GM12875 (cell line): ENCODE data around the gene SRPK1.
"Not testable (repeated sequence)": the region's sequence is repeated elsewhere in the genome, so short reads cannot be mapped to it uniquely, and the experiment has no call there.

Source experiments
- H3K4me3 ChIP-seq: one replicate; pipeline ENCODE4 v1.5.1; 2011; ENCODE audit warnings: low read depth, low read length, control low read depth
- TF ChIP-seq, protein P1 (sequence below): IDR thresholded peaks from 2 replicates; pipeline ENCODE4 v1.5.1; 2011; ENCODE audit warnings: low read depth, mild to moderate bottlenecking, control low read depth, inconsistent platforms, low read length, moderate library complexity, borderline replicate concordance; ENCODE audit not compliant: insufficient read depth

SRPK1 gene

DNA sequence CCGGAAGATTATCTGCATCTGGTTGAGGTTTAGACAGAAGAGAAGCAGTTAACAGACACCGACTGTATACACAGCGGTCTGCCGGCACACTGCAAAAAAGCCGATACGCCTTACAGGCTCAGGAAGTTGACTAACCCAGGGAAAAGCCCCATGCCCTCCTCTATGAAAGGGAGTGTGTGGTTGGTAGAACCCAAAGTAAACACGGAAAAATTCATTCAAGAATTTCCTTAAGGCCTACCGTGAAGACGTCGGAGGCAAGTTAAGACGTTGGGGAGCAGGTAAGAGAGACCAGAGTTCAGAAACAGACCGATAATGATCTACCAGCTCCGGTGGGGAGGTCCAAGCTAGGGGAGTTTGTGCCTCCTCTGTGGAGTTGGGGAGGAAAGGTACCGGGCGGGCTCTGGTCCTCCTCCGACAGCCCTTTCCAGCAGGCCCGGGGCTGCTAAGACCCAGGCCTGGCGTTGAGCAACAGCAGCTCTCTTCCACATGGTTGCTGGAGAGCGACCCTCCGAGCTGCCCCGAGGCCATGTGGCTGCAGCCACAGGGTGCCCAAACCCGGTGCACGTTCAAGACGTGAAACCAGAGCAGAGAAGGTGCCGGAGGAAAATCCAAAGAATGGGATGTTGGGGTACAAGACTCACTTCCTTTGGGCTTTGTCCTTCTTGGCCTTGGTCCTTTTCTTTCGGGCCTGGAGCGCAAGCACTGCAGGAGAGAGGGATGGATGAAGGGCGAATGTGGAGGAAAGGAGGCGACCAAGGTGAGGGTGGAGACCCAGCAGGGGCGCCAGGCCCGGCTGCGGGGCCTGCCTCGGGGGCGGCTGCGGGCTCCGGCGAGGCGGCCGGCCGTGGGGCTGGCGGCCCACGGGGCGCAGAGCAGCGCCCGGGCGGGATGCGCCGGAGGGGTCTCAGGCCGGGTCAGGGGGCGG lies 809 bp downstream of the SRPK1 start:
- TF ChIP-seq, protein P1, sequence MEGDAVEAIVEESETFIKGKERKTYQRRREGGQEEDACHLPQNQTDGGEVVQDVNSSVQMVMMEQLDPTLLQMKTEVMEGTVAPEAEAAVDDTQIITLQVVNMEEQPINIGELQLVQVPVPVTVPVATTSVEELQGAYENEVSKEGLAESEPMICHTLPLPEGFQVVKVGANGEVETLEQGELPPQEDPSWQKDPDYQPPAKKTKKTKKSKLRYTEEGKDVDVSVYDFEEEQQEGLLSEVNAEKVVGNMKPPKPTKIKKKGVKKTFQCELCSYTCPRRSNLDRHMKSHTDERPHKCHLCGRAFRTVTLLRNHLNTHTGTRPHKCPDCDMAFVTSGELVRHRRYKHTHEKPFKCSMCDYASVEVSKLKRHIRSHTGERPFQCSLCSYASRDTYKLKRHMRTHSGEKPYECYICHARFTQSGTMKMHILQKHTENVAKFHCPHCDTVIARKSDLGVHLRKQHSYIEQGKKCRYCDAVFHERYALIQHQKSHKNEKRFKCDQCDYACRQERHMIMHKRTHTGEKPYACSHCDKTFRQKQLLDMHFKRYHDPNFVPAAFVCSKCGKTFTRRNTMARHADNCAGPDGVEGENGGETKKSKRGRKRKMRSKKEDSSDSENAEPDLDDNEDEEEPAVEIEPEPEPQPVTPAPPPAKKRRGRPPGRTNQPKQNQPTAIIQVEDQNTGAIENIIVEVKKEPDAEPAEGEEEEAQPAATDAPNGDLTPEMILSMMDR, result no peak

DNA sequence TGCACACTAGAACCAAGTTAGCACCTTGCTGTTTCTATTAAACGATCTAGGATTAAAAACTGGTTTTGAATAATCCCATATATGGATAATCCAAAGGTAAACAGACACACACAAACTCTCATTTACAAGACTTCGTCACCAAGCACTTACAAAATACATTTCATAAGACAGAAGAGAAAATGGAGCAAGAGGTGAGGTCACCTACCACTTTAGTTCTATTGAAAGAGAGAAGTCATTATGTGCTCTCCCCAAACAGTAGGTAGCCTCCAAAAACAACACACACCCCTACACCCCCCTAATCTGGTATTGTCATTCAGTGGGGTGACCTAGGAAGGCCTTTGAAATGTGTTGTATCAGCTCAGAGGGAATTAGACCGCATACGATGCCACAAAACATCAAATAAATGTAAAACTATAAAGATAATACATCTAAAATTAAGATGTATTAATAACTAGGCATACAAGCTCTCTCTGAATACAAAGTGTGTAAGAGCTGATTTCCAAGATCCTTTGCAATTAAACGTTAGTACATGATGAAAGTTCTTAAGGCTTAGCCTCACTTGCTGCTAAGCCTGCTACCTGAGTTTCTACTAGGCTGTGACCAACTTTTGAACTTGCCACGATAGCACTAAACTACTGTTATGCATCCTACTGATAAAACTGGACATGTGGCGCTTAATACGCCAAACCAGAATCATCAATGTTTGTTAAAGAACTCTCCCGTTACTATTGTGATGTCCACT lies 1.6 kb downstream of the SRPK1 start:
- H3K4me3 ChIP-seq, result peak overlapping the region; percentile 73
- TF ChIP-seq, protein P1, result no peak

More for the DNA sequence above, 809 bp downstream of the SRPK1 start:
- H3K4me3 ChIP-seq, result peak overlapping the region; percentile 73

DNA sequence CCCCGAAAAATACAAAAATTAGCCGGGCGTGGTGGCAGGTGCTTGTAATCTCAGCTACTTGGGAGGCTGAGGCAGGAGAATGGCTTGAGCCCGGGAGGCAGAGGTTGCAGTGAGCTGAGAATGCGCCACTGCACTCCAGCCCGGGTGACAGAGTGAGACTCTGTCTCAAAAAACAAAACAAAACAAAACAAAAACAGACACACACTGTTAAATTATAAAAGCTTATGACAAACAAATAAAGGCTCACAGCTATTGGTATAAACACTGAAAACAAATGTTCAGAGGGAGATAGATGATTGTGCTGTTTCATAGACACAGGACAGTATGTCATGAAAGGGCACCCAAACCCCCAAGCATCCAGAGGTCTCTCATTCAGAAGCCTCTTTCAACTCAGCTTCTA lies 4.0 kb downstream of the SRPK1 start:
- not testable (repeated sequence) for H3K4me3 ChIP-seq

DNA sequence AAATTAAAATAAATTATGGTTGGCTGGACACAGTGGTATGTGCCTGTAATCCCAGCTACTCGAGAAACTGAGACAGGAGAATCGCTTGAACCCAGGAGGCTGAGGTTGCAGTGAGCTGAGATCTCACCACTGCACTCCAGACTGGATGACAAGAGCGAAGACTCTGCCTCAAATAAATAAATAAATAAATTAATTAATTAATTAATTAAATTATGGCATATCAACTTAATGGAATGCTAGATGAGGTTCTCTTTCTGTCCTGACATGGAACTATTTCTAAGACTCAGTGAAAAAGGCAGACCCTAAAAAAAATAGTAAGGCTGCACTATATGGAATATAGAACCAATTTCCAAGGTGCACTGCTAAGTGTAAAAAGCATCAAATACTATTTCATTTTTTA lies 4.8 kb downstream of the SRPK1 start:
- H3K4me3 ChIP-seq, result no peak overlapping the region
- TF ChIP-seq, protein P1, result no peak

DNA sequence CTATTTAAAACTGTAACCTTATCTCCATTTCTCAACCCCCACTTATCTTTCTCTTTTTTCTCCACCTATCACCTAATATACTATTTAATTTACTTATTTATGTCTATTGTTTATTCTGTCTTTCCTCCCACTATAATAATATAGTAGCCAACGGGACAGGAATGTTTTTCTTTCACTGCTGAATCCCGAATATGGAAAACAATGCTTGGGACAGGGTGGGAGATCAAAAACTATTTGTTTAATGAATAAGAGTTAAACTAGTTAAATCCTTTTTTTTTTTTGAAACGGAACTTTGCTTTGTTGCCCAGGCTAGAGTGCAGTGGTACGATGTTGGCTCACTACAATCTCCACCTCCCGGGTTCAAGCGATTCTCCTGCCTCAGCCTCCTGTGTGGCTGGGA lies 6.4 kb downstream of the SRPK1 start:
- TF ChIP-seq, protein P1, result no peak
- H3K4me3 ChIP-seq, result no peak overlapping the region

DNA sequence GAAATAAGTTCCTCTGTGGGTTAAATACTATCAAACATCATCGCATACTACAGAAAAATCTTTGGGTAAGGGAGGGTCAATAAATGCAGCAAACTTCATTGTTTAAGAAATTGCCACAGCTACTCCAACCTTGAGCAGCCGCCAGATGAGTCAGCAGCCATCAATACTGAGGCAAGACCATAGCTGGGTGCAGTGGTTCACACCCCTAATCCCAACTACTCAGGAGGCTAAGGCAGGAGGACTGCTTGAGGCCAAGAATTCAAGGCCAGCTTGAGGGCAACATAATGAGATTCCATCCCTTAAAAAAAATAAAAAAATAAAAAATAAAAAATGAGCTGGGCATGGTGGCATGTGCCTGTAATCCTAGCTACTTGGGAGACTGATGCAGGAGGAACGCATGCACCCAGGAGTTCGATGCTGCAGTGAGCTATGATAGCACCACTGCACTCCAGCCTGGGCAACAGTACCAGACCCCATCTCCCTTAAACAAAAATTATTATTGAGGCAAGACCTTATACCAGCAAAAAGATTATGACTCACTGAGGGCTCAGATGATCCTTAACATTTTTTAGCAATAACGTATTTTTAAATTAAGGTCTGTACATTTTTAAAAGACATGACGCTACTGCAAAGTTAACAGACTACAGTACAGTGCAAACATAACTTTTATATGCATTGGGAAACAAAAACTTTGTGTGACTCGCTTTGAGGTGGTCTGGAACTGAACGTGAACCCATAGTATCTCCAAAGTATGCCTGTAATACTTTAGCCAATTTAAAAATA lies 8.8 kb downstream of the SRPK1 start:
- TF ChIP-seq, protein P1, result no peak

DNA sequence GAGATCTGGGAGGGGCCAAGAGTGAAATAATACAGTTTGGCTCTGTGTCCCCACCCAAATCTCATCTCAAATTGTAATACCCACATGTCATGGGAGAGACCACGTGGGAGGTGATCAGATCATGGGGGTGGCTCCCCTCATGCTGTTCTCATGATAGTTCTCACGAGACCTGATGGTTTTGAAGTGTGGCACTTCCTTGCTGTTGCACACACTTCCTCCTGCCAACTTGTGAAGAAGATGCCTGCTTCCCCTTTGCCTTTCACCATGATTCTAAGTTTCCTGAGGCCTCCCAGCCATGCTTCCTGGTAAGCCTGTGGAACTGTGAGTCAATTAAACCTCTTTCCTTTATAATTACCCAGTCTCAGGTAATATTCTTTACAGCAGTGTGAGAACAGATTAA lies 11.3 kb downstream of the SRPK1 start:
- not testable (repeated sequence) for H3K4me3 ChIP-seq

More for the DNA sequence above, 8.8 kb downstream of the SRPK1 start:
- no peak overlapping the region for H3K4me3 ChIP-seq

DNA sequence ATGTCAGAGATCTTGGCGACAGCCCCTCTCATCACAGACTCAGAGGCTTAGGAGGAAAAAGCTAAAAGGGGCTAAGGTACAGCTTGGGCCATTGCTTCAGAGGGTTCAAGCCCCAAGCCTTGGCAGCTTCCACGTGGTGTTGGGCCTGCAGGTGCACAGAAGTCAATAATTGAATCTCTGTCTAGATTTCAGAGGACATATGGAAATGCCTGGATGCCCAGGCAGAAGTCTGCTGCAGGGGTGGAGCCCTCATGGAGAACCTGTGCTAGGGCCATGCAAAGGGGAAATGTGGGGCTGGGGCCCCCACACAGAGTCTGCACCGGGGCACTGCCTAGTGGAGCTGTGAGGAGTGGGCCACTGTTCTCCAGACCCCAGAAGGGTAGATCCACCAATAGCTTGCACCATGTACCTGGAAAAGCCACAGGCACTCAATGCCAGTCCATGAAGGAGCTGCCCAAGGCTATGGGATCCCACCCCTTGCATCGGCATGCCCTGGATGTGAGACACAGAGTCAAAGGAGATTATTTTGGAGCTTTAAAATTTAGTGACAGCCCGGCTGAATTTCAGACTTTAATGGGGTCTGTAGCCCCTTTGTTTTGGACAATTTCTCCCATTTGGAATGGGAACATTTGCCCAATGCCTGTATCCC lies 12.0 kb downstream of the SRPK1 start:
- H3K4me3 ChIP-seq, result not testable (repeated sequence)
